NB4 (cell line): Measurements from ENCODE around the gene FBXL17.

Source experiments
- DNase-seq: peaks from one replicate; pipeline ENCODE4 v3.0.0; 2010; ENCODE audit warnings: low read depth
- H3K4me3 ChIP-seq: one replicate; pipeline ENCODE4 v1.5.1; 2011; ENCODE audit warnings: mild to moderate bottlenecking, low read depth, low read length, moderate library complexity
- MYC ChIP-seq: IDR thresholded peaks from 2 replicates; pipeline ENCODE4 v1.6.1; 2011; ENCODE audit warnings: low read depth, low read length
- POLR2A ChIP-seq: IDR thresholded peaks from 2 replicates; pipeline ENCODE4 v1.6.1; 2011; ENCODE audit warnings: mild to moderate bottlenecking; ENCODE audit not compliant: insufficient read length; ENCODE audit errors: extremely low read depth
- TF ChIP-seq, protein P1 (sequence below): IDR thresholded peaks from 2 replicates; pipeline ENCODE4 v1.6.1; 2011; ENCODE audit warnings: low read depth, low read length
- TF ChIP-seq, protein P2 (sequence below): IDR thresholded peaks from one replicate; pipeline ENCODE4 v1.5.1; 2012; ENCODE audit warnings: low read depth, low read length

FBXL17 gene

DNA sequence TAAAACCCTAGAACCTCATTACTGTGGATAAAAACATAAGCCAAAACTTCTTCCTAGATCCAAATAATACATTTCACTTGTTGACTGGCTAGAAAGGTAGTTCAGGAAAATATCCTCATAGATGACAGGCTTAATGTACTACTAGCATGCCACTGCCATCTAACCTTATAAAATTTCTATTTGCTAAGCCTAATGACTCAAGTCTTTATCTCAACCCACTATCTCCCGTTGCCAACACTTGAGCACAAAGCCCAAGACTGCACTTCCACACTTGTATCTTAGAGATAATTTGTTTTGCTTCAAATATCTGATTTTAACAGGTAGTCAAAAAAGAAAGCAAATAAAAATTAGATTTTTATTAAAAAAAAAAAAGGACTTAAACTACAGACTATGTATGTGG lies 42.7 kb downstream of the FBXL17 start:
- TF ChIP-seq, protein P1, sequence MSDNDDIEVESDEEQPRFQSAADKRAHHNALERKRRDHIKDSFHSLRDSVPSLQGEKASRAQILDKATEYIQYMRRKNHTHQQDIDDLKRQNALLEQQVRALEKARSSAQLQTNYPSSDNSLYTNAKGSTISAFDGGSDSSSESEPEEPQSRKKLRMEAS: no peak
- TF ChIP-seq MYC (no peak), POLR2A (no peak)
- TF ChIP-seq, protein P2, sequence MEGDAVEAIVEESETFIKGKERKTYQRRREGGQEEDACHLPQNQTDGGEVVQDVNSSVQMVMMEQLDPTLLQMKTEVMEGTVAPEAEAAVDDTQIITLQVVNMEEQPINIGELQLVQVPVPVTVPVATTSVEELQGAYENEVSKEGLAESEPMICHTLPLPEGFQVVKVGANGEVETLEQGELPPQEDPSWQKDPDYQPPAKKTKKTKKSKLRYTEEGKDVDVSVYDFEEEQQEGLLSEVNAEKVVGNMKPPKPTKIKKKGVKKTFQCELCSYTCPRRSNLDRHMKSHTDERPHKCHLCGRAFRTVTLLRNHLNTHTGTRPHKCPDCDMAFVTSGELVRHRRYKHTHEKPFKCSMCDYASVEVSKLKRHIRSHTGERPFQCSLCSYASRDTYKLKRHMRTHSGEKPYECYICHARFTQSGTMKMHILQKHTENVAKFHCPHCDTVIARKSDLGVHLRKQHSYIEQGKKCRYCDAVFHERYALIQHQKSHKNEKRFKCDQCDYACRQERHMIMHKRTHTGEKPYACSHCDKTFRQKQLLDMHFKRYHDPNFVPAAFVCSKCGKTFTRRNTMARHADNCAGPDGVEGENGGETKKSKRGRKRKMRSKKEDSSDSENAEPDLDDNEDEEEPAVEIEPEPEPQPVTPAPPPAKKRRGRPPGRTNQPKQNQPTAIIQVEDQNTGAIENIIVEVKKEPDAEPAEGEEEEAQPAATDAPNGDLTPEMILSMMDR: no peak
- peak; percentile 2 for DNase-seq
- H3K4me3 ChIP-seq: no peak overlapping the region

DNA sequence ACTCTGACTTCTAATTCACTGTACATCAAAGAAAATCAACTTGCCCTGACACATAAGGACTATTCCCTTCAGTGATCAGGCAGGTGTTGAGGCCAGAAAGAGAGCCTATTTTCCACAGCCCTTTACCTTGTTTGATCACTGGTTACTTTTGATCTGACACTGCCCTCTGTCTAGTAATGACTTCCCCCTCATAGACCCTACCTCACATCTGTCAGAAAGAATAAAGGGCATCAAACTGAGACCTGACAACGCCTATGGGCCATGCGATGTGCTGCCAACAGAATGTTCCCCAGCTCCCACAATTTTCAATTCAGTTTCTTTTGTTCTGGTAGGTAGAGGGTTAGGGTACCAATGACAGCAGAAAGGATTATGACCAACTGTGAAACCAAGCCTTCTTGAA lies 47.7 kb downstream of the FBXL17 start:
- TF ChIP-seq MYC: no peak
- TF ChIP-seq, protein P2: no peak
- TF ChIP-seq, protein P1: no peak
- TF ChIP-seq POLR2A: no peak
- no peak for DNase-seq
- no peak overlapping the region for H3K4me3 ChIP-seq

DNA sequence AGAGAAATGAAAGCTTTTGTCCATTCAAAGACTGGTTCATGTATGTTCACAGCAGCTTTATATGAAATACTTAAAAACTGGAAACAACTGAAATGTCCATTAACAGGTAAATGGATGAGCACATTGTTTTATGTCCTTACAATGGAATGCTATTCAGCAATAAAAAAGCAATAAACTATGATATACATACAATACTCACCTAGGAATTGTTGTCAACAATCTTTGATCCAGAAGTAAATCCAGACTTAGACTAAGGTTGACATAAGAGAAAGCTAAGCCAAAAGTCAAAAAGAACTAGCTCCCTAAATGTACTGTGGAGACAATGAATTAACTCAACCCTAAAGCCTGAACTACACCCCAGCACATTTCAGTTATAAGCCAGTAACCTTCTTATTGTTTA lies 54.9 kb downstream of the FBXL17 start:
- H3K4me3 ChIP-seq: no peak overlapping the region
- no peak for DNase-seq
- TF ChIP-seq MYC (no peak), POLR2A (no peak)
- TF ChIP-seq, protein P2: no peak
- TF ChIP-seq, protein P1: no peak

DNA sequence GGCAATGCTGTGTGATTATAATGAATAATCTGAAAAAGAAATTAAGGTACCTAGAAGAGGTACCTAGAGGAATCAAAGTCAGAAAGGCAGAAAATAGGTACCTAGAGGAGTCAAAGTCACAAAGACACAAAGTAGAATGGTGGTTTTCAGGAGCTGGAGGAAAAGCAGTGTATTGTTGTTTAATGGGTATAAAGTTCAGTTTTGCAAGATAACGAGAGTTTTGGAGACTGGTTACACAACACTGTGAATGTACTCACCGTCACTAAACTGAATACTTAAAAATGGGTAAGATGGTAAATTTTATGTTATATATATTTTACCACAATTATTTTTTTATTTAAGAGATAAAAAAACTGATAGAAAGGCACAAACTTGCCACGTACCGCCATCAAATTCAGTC lies 57.0 kb downstream of the FBXL17 start:
- TF ChIP-seq, protein P1: no peak
- TF ChIP-seq POLR2A: no peak
- TF ChIP-seq MYC: no peak
- TF ChIP-seq, protein P2: no peak
- no peak for DNase-seq
- H3K4me3 ChIP-seq: no peak overlapping the region

DNA sequence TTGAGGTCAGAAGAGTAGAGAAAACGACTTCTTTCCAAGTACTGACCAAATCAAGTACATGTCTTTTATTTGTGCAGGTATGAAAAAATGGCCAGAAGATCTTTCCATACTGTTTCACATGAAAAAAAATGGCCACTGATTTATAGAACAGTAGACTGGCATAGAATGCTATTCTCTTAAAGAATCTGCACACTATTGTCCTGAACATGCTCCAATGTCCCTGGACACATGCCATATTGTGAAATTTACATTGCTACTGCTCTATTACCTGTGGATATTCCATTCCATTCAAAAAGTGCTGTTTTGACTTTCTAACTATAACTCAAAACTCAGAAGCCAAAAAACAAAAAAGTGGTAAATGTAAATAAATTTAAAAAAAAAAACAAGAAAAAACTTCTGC lies 60.6 kb downstream of the FBXL17 start:
- H3K4me3 ChIP-seq: no peak overlapping the region
- TF ChIP-seq, protein P1: no peak
- TF ChIP-seq POLR2A (no peak), MYC (no peak)
- TF ChIP-seq, protein P2: no peak

DNA sequence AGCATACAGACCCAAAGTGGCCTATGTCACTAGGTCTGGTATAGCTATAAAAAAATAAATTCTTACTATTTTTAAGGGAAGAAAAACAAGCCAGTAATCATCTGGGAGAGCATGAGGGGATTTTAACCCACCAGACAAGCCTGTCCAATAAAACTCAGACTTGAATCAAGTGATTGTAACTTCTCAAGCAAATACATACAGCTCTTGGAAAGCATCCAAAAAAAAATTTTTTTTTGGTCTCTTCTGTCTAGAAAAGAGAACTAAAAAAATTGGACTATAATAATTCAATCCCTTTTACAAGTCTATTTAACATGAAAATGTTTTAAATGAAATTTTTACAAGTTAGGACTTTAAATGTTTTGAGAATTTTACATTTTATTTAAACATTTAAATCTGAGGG lies 61.7 kb downstream of the FBXL17 start:
- TF ChIP-seq MYC: no peak
- TF ChIP-seq, protein P1: no peak
- TF ChIP-seq POLR2A: no peak
- TF ChIP-seq, protein P2: no peak
- no peak overlapping the region for H3K4me3 ChIP-seq
- DNase-seq: no peak

More for the DNA sequence above, 60.6 kb downstream of the FBXL17 start:
- no peak for DNase-seq
